AG09319 (cell line): ENCODE results near the gene WDR4.

Experiments
- DNase-seq: peaks from one replicate; pipeline ENCODE4 v3.0.0-alpha.2; 2010; ENCODE audit warnings: low read depth; ENCODE audit errors: extremely low read depth
- CTCF ChIP-seq: IDR thresholded peaks from 2 replicates; pipeline ENCODE4 v1.5.1; 2011; ENCODE audit warnings: low read depth, mild to moderate bottlenecking, inconsistent platforms, low read length, moderate library complexity

Gene WDR4

GRCh38 chr21:42861311-42861847, 18.0 kb downstream of the WDR4 start:
- TF ChIP-seq CTCF = no peak
- no peak for DNase-seq

- no peak for TF ChIP-seq CTCF
- no peak for DNase-seq
These were observed 19.0 kb downstream of the WDR4 start for GRCh38 chr21:42860345-42860744.

- no peak for DNase-seq
- no peak for TF ChIP-seq CTCF
These were observed 19.5 kb downstream of the WDR4 start for GRCh38 chr21:42859891-42860230.

GRCh38 chr21:42858957-42859890, 20.1 kb downstream of the WDR4 start:
- no peak for TF ChIP-seq CTCF
- DNase-seq = no peak

- no peak for DNase-seq
- TF ChIP-seq CTCF = no peak
These were observed 21.0 kb downstream of the WDR4 start for GRCh38 chr21:42858185-42858847.

- no peak for DNase-seq
- TF ChIP-seq CTCF = no peak
These were observed 22.1 kb downstream of the WDR4 start for GRCh38 chr21:42857216-42857615.

GRCh38 chr21:42855937-42856335, 23.4 kb downstream of the WDR4 start:
- no peak for DNase-seq

More at GRCh38 chr21:42855937-42856335, 23.4 kb downstream of the WDR4 start:
- TF ChIP-seq CTCF = no peak
